GM19372 (cell line): ENCODE results near the gene RABL2B.
A peak's percentile ranks its signal among the peaks of the same experiment; 100 is the strongest.
"Not testable (repeated sequence)": the region's sequence is repeated elsewhere in the genome, so short reads cannot be mapped to it uniquely, and the experiment has no call there.

Experiments
- ATAC-seq: cut with Tn5 transposase; IDR thresholded peaks from one replicate; pipeline ENCODE4 v1.9.1; 2021; ENCODE audit warnings: mild to moderate bottlenecking, low read depth, moderate library complexity; ENCODE audit not compliant: unreplicated experiment

The RABL2B gene

DNA sequence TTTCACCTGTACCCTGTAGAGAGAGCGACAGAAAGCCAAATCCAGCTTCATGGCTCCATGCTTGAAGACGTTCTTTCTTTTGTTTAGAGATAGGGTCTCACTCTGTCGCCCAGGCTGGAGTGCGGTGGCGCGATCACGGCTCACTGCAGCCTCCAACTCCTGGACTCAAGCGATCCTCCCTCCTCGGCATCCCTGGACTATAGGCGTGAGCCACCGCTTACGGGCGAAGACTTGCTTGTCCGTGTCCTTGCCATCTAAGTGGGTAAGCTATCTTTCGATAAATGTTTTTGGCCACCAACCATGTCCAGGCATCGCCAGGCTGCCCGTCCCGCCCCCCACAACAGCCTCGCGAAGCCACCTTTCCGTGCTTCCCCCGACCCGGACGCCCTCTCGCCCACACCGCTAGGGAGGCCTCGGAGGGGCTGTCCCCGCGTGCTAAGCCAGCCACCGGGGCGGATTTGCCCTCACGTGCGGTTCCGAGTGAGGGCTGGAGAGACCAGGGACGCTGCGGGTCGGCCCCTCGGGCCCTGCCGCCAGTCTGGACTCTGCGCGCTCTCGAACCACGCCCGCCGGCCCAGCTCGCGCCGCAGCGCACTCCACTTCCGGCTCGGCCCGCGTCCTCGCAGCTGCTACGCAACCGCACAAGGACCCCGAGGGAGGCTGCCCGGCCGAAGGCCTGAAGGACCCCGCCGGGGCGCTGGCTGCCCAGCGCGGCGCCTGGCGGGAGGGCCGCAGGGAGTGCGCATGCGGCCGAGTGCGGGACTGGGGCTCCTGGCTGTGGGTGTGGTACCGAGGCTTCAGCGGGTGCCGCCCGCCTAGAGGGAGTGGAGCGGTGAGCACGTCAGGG lies at the start of gene RABL2B:
Gene RABL2B, minus strand, starts transcription at position 604 of the 847 bp plus-strand sequence. CDS start 1,342 bp downstream, outside the sequence.
- peak; percentile 81 for ATAC-seq

DNA sequence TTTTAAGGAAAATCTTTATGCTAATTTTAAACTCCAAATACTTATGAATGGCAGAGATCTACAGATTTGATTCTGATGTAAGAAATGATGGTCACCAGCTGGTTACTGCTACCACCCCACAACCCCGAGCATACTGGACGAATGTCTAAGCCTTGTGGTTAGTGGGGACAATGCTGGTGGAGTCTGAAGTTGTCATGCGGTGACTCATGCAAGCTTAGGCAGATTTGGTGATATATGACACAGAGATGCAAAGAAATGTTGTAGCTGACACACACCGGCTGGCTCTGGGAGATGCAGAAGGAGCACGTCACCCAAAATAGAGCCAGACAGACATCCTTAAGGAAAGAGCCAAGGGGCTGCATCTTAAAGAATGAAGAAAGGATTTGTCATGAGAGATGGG lies 3.5 kb upstream of the RABL2B start:
- not testable (repeated sequence) for ATAC-seq

GRCh38 chr22:50785289-50785688 lies 1.9 kb upstream of the RABL2B start:
- not testable (repeated sequence) for ATAC-seq

DNA sequence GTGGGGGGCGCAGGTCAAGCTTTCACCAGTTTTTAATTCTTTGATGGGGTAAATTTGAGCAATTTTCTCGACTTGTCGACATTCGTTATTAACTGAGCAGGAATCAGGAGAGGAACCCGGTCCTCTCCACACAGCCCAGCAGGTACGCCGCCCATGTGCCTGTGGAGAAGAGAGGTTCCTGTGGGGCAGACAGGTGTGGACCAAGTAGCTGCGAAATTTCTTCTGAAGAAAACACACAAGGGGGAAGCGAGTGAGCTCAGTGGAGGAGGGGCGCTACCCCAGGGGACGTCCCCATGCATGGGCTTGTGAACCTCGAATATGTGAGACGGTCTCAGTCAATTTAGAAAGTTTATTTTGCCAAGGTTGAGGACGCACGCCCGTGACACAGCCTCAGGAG lies 442 bp upstream of the RABL2B start:
- not testable (repeated sequence) for ATAC-seq

DNA sequence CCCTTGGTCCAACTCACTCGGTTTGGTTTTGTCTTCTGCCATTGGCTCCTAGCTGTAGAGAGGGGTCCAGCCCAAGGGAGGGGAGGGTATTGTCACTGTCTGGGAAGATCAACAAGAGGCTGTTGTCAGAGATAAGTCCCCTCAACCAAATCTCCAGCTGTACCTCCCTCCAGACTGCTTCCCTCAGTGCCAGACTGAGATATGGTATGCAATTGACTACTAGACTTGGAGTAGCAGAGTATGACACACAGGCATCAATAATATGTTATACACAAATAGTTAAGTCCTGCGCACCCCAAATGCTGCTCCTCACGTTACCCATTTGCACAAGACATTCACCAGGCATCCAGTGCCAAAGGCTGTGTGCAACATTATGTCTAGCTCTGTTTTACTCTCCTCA lies 1.2 kb downstream of the RABL2B start:
- ATAC-seq: not testable (repeated sequence)

GRCh38 chr22:50780244-50780643 lies 3.2 kb downstream of the RABL2B start:
- ATAC-seq: not testable (repeated sequence)

DNA sequence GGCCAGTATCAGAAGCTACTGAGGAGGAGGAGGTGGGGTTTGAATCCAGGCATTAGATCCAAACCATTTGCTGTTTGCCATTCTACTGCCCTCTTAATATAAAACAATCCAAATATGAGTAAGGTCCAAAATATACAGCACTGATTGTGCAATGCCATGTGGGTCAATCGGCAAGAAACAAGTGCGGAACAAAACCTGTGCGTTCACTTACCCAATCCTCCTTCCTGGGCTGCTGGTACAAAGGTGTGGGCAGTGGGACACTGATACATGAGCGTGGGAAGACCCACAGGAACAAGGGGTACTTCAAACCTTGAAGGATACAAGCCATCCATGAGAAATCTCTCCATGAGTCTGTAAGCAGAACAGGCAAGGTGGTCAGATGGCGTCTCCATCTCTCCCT lies 5.8 kb downstream of the RABL2B start:
- ATAC-seq: not testable (repeated sequence)

DNA sequence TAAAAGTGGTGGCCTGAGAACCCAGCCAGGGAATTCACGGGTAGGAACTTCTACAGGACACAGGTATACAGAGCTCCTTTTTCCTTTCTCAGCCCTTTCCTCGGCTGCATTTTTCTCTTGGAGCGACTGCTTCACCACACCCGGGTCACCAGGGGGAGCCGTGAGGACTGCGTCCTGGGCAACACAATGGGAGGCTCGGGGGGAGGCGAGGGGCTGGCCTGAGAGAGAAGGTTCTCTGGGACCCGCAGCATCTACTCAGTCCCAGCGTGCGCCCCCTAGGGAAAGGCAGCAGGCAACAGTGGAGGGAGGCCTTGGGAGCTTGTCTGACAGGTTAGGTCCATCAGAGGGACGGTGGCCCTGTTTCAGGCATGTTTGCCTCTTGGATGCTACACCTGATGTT lies 8.3 kb downstream of the RABL2B start:
- not testable (repeated sequence) for ATAC-seq

- ATAC-seq: not testable (repeated sequence)
Measured at GRCh38 chr22:50764288-50764687, 19.1 kb downstream of the RABL2B start.

DNA sequence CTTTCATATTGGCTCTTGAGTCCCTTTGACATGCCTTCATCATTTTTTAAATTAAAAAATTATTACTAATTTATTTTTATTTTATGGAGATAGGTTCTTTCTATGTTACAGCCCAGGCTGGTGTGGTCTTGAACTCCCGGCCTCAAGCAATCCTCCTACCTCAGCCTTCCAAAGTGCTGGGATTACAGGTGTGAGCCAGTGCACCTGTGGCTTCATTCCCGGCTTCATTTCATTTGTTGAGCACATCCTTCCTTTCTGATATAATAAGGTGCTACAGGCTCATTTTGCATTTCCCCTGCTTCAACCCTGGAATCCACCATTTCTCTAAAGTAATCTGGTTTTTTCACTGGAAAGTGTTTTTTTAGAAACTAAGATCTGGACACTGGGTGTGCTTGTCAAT lies 21.6 kb downstream of the RABL2B start:
- not testable (repeated sequence) for ATAC-seq

DNA sequence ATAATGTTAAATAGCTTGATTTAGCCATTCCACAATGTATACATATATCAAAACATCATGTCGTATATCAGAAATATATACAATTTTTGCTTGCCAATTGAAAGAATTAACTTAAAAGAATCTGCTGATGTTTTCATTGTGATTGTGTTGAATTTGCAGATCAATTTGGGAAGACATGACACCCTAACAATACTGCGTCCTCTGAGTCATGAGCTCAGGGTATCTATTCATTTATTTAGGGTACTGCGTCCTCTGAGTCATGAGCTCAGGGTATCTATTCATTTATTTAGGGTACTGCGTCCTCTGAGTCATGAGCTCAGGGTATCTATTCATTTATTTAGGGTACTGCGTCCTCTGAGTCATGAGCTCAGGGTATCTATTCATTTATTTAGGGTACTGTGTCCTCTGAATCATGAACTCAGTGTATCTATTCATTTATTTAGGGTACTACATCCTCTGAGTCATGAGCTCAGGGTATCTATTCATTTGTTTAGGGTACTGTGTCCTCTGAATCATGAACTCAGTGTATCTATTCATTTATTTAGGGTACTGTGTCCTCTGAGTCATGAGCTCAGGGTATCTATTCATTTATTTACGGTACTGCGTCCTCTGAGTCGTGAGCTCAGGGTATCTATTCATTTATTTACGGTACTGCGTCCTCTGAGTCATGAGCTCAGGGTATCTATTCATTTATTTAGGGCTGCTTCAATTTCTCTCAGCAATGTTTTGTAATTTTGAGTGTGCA lies 23.7 kb downstream of the RABL2B start:
- ATAC-seq: not testable (repeated sequence)

DNA sequence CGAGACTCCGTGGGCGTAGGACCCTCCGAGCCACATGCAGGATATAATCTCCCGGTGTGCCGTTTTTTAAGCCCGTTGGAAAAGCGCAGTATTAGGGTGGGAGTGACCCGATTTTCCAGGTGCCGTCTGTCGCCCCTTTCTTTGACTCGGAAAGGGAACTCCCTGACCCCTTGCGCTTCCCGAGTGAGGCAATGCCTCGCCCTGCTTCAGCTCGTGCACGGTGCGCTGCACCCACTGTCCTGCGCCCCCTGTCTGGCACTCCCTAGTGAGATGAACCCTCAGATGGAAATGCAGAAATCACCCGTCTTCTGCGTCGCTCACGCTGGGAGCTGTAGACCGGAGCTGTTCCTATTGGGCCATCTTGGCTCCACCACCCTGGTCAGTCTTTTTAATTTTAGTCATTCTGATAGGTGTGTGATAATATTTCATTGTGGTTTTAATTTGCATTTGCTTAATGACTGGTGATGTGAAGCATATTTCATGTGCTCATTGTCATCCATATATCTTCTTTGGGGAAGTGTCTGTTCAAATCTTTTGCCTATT lies 26.4 kb downstream of the RABL2B start:
- not testable (repeated sequence) for ATAC-seq

DNA sequence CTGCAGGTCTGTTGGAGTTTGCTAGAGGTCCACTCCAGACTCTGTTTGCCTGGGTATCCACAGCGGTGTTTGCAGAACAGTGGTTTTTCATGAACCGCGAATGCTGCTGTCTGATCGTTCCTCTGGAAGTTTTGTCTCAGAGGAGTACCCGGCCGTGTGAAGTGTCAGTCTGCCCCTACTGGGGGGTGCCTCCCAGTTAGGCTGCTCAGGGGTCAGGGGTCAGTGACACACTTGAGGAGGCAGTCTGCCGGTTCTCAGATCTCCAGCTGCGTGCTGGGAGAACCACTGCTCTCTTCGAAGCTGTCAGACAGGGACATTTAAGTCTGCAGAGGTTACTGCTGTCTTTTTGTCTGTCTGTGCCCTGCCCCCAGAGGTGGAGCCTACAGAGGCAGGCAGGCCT lies 27.0 kb downstream of the RABL2B start:
- ATAC-seq: not testable (repeated sequence)

DNA sequence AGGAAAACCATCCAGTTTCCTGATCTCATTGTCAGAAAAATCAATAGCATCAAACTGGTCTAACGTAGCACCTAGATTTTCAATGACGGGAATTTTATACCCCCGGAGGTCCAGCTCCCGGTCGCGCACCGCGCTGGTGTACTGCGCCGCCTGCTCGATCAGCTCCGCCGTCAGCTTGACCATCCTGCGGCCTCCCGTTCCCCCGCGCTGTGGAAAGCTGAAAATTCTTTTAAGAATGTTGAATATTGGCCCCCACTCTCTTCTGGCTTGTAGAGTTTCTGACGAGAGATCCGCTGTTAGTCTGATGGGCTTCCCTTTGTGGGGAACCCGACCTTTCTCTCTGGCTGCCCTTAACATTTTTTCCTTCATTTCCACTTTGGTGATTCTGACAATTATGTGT lies 28.2 kb downstream of the RABL2B start:
- not testable (repeated sequence) for ATAC-seq

- ATAC-seq: not testable (repeated sequence)
Measured at GRCh38 chr22:50749302-50750074, 33.9 kb downstream of the RABL2B start.

DNA sequence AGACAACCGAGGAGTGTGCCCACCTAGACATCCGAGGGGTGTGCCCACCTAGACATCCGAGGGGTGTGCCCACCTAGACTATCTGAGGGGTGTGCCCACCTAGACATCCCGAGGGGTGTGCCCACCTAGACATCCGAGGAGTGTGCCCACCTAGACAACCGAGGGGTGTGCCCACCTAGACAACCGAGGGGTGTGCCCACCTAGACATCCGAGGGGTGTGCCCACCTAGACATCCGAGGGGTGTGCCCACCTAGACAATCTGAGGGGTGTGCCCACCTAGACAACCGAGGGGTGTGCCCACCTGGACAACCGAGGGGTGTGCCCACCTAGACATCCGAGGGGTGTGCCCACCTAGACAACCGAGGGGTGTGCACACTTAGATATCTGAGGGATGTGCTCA lies 34.8 kb downstream of the RABL2B start:
- not testable (repeated sequence) for ATAC-seq

- ATAC-seq: not testable (repeated sequence)
Measured at GRCh38 chr22:50747521-50747920, 35.9 kb downstream of the RABL2B start.

GRCh38 chr22:50744424-50744823 lies 39.0 kb downstream of the RABL2B start:
- ATAC-seq: not testable (repeated sequence)

GRCh38 chr22:50740714-50741113 lies 42.7 kb downstream of the RABL2B start:
- not testable (repeated sequence) for ATAC-seq

GRCh38 chr22:50739894-50740293 lies 43.5 kb downstream of the RABL2B start:
- no peak for ATAC-seq
